ENCODE measurements around the gene METTL23. TPM values are rescaled to one million over a fixed set of nuclear protein-coding genes. Genes with fewer than 3 reads are reported as not detected.
"Not testable (repeated sequence)": the region's sequence is repeated elsewhere in the genome, so short reads cannot be mapped to it uniquely, and the experiment has no call there.

The METTL23 gene
- total RNA-seq, 3 donors from 2014 or later (not counting 1 experiment from before 2014, with no cell fraction given) = 31.9 to 57.7 (median 34.2) TPM

- H3K4me3 ChIP-seq (ENCODE audit: low read length) = peak within 1 kb of the TSS; percentile 34
- peak; percentile 77 to 90 (median 87) for ATAC-seq
- Mint-ChIP-seq H3K4me1 (peaks cover 15 to 65% of the 10 kb centered on the region in 2 donors), H3K27me3 (ENCODE audit: low read depth in 2 of 2) (no peaks in the 10 kb centered on the region), H3K9me3 (no peaks in the 10 kb centered on the region), H3K36me3 (peaks cover under 1% of the 10 kb centered on the region), H3K27ac (peak within 1 kb of the TSS; percentile 82 to 99), H3K4me3 (peak within 1 kb of the TSS; percentile 80)
- WGBS (ENCODE audit: insufficient coverage) = 10% methylated on average over 56 of the region's 56 CpGs
- TF ChIP-seq, protein P1, sequence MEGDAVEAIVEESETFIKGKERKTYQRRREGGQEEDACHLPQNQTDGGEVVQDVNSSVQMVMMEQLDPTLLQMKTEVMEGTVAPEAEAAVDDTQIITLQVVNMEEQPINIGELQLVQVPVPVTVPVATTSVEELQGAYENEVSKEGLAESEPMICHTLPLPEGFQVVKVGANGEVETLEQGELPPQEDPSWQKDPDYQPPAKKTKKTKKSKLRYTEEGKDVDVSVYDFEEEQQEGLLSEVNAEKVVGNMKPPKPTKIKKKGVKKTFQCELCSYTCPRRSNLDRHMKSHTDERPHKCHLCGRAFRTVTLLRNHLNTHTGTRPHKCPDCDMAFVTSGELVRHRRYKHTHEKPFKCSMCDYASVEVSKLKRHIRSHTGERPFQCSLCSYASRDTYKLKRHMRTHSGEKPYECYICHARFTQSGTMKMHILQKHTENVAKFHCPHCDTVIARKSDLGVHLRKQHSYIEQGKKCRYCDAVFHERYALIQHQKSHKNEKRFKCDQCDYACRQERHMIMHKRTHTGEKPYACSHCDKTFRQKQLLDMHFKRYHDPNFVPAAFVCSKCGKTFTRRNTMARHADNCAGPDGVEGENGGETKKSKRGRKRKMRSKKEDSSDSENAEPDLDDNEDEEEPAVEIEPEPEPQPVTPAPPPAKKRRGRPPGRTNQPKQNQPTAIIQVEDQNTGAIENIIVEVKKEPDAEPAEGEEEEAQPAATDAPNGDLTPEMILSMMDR (IDR thresholded peaks at IDR 0.05) = no peak
- H3K36me3 ChIP-seq (ENCODE audit: control insufficient read depth, insufficient read depth, low read length) = peaks cover 11% of the 10 kb centered on the region
- H3K4me1 ChIP-seq (ENCODE audit: control insufficient read depth, insufficient read depth, low read length) = peaks cover 40% of the 10 kb centered on the region
- no peaks in the 10 kb centered on the region for H3K27me3 ChIP-seq (ENCODE audit: control insufficient read depth, insufficient read depth, low read length)
- intact Hi-C loops (cut with micrococcal nuclease) = no loop called here
- H3K27ac ChIP-seq (ENCODE audit: low read length) = no peak within 1 kb of the TSS
- H3K9me3 ChIP-seq (ENCODE audit: control insufficient read depth, insufficient read depth, low read length) = no peaks in the 10 kb centered on the region
- DNase-seq = peak; percentile 76 to 80
Observed at GRCh38 chr17:76710863-76711611, 15.6 kb upstream of the METTL23 start, which contains the start of gene MXRA7. Gene MXRA7, minus strand, starts transcription at chr17:76710965. Its CDS starts 19 bp downstream, at chr17:76710946.

DNA sequence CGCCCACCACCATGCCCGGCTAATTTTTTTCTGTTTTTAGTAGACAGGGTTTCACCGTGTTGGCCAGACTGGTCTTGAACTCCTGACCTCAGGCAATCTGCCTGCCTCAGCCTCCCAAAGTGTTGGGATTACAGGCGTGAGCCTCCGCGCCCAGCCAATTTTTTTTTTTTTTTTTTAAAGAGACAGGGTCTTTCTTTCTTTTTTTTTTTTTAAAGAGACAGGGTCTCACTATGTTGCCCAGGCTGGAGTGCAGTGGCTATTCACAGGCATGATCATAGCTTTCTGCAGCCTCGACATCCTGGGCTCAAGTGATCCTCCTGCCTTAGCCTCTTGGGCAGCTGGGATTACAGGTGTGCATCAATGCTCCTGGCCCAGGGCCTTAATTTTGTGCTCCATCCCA lies 14.3 kb upstream of the METTL23 start:
- H3K36me3 Mint-ChIP-seq; H3K27me3 Mint-ChIP-seq (ENCODE audit: low read depth in 2 of 2); H3K27ac ChIP-seq (ENCODE audit: low read length); H3K9me3 ChIP-seq (ENCODE audit: control insufficient read depth, insufficient read depth, low read length); ATAC-seq; H3K27me3 ChIP-seq (ENCODE audit: control insufficient read depth, insufficient read depth, low read length); DNase-seq; H3K9me3 Mint-ChIP-seq; H3K4me3 ChIP-seq (ENCODE audit: low read length); intact Hi-C loops (cut with micrococcal nuclease): not testable (repeated sequence)
- H3K4me1 ChIP-seq (ENCODE audit: control insufficient read depth, insufficient read depth, low read length) = peaks cover 53% of the 10 kb centered on the region
- Mint-ChIP-seq H3K27ac (peak overlapping the region in 1 of 2 donors; percentile 99), H3K4me1 (peaks cover 23 to 67% of the 10 kb centered on the region in 2 donors), H3K4me3 (peak overlapping the region; percentile 32)
- whole genome bisulfite sequencing (ENCODE audit: insufficient coverage) = 98% methylated on average over 7 of the region's 7 CpGs
- peaks cover 21% of the 10 kb centered on the region for H3K36me3 ChIP-seq (ENCODE audit: control insufficient read depth, insufficient read depth, low read length)

DNA sequence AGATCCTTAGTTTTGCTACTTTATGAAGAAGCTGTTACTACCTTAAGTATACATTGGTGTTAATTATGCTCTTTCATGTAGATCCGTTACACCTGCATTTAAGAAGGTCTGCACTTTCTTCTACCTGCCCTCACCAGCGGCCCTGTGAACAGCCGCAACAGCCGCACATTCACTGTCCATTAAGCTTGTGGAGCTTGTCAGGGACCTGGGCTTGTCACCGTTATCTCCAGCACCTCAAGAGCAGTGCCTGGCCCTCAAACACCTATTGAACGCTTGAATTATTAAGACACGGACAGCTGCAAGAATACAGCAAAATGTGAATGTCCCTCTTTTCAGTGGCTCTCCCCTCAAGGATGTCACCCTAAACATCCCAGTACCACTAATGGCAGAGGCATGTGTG lies 12.9 kb upstream of the METTL23 start:
- H3K4me3 Mint-ChIP-seq = peak overlapping the region; percentile 55
- peaks cover 23 to 55% of the 10 kb centered on the region in 2 donors for H3K4me1 Mint-ChIP-seq
- peaks cover 7% of the 10 kb centered on the region for H3K36me3 Mint-ChIP-seq

DNA sequence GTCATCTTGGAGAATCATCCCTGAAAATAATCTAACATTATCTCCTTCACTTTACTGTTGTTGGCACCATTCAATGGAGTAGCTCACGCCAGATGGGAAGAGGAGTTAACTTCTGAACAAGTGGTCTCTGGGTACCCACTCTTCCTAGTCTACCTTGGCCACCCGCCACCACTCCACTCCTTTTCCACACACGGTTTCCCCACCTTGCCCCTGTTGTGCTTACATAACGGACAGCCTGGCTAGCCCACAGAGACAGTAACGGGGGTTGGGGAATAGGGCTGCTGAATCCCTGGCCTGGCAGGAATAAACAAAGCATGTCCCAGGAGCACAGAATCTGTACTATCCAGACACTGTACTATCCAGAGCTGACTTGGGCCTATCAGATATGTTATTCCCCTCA lies 12.3 kb upstream of the METTL23 start:
- no peaks in the 10 kb centered on the region for H3K9me3 ChIP-seq (ENCODE audit: control insufficient read depth, insufficient read depth, low read length)
- no peaks in the 10 kb centered on the region for H3K9me3 Mint-ChIP-seq
- ATAC-seq = no peak
- H3K36me3 Mint-ChIP-seq = peaks cover 7% of the 10 kb centered on the region
- H3K4me3 Mint-ChIP-seq = peak overlapping the region; percentile 55
- peaks cover 37% of the 10 kb centered on the region for H3K36me3 ChIP-seq (ENCODE audit: control insufficient read depth, insufficient read depth, low read length)
- 91% methylated on average over 5 of the region's 5 CpGs for WGBS (ENCODE audit: insufficient coverage)
- DNase-seq = no peak
- TF ChIP-seq, protein P1 (IDR thresholded peaks at IDR 0.05) = no peak
- H3K27ac Mint-ChIP-seq = peak overlapping the region; percentile 94 to 99
- H3K27me3 Mint-ChIP-seq (ENCODE audit: low read depth in 2 of 2) = no peaks in the 10 kb centered on the region
- no peaks in the 10 kb centered on the region for H3K27me3 ChIP-seq (ENCODE audit: control insufficient read depth, insufficient read depth, low read length)
- peaks cover 23 to 52% of the 10 kb centered on the region in 2 donors for H3K4me1 Mint-ChIP-seq
- intact Hi-C loops (cut with micrococcal nuclease) = no loop called here
- peaks cover 46% of the 10 kb centered on the region for H3K4me1 ChIP-seq (ENCODE audit: control insufficient read depth, insufficient read depth, low read length)
- no peak overlapping the region for H3K27ac ChIP-seq (ENCODE audit: low read length)
- no peak overlapping the region for H3K4me3 ChIP-seq (ENCODE audit: low read length)

More for the DNA sequence above, 12.9 kb upstream of the METTL23 start:
- Histone ChIP-seq H3K36me3 (ENCODE audit: control insufficient read depth, insufficient read depth, low read length) (peaks cover 32% of the 10 kb centered on the region), H3K4me3 (ENCODE audit: low read length) (no peak overlapping the region), H3K9me3 (ENCODE audit: control insufficient read depth, insufficient read depth, low read length) (no peaks in the 10 kb centered on the region), H3K4me1 (ENCODE audit: control insufficient read depth, insufficient read depth, low read length) (peaks cover 52% of the 10 kb centered on the region), H3K27ac (ENCODE audit: low read length) (no peak overlapping the region), H3K27me3 (ENCODE audit: control insufficient read depth, insufficient read depth, low read length) (no peaks in the 10 kb centered on the region)
- WGBS (ENCODE audit: insufficient coverage) = 98% methylated on average over 7 of the region's 7 CpGs
- no peaks in the 10 kb centered on the region for H3K9me3 Mint-ChIP-seq
- DNase-seq (no peak), ATAC-seq (no peak)
- intact Hi-C loops (cut with micrococcal nuclease) = no loop called here
- TF ChIP-seq, protein P1 (IDR thresholded peaks at IDR 0.05) = no peak
- no peaks in the 10 kb centered on the region for H3K27me3 Mint-ChIP-seq (ENCODE audit: low read depth in 2 of 2)
- peak overlapping the region; percentile 94 to 99 for H3K27ac Mint-ChIP-seq

Data from natural killer cell (primary cell).